Neural cell (in vitro differentiated cells): ENCODE measurements around the gene SIX1. TPM values are rescaled to one million over a fixed set of nuclear protein-coding genes. Genes with fewer than 3 reads are reported as not detected.

Experiments
- H2AFZ ChIP-seq: fragments of 200-600, 300-800 bp; sonication (generic), shearing (Covaris generic); 2 replicates; pipeline ENCODE4 v1.6.0; 2014; ENCODE audit warnings: low read depth, mild to moderate bottlenecking, antibody characterized with exemption, low read length, moderate library complexity
- H3F3A ChIP-seq: fragments of 200-600 bp; shearing (Covaris generic); 2 replicates; pipeline ENCODE4 v1.6.1; 2016; ENCODE audit warnings: mild to moderate bottlenecking, moderate library complexity, mixed read lengths, antibody characterized with exemption, low read length; ENCODE audit not compliant: insufficient read depth, poor library complexity, severe bottlenecking
- H3K27ac ChIP-seq: fragments of 200-600, 300-800 bp; sonication (generic), shearing (Covaris generic); 2 replicates; pipeline ENCODE4 v1.5.1; 2014; ENCODE audit warnings: mild to moderate bottlenecking, low read length, moderate library complexity
- H3K27me3 ChIP-seq: fragments of 300-800, 200-600 bp; sonication (generic), shearing (Covaris generic); 2 replicates; pipeline ENCODE4 v1.6.0; 2014; ENCODE audit warnings: mild to moderate bottlenecking, low read depth, low read length, moderate library complexity; ENCODE audit not compliant: insufficient read depth
- H3K36me3 ChIP-seq: fragments of 300-800, 200-600 bp; sonication (generic), shearing (Covaris generic); 2 replicates; pipeline ENCODE4 v1.5.1; 2014; ENCODE audit warnings: mild to moderate bottlenecking, antibody characterized with exemption, low read length, moderate library complexity; ENCODE audit not compliant: insufficient read depth
- H3K4me2 ChIP-seq: fragments of 300-800, 200-600 bp; sonication (generic), shearing (Covaris generic); 2 replicates; pipeline ENCODE4 v1.6.0; 2014; ENCODE audit warnings: mild to moderate bottlenecking, low read length
- H3K4me3 ChIP-seq: fragments of 300-800, 200-600 bp; sonication (generic), shearing (Covaris generic); 2 replicates; pipeline ENCODE4 v1.5.1; 2014; ENCODE audit warnings: mild to moderate bottlenecking, low read length, moderate library complexity
- H3K79me2 ChIP-seq: fragments of 200-600 bp; shearing (Covaris generic); replicated peaks from 2 replicates; pipeline ENCODE4 v1.6.0; 2014; ENCODE audit warnings: mild to moderate bottlenecking, low read length, moderate library complexity; ENCODE audit not compliant: insufficient read depth
- H3K9ac ChIP-seq: fragments of 300-800, 200-600 bp; sonication (generic), shearing (Covaris generic); 2 replicates; pipeline ENCODE4 v1.6.1; 2016; ENCODE audit warnings: mild to moderate bottlenecking, low read length, mixed read lengths
- H3K9me2 ChIP-seq: fragments of 200-600 bp; shearing (Covaris generic); 2 replicates; pipeline ENCODE4 v1.6.1; 2016; ENCODE audit warnings: mild to moderate bottlenecking, low read length, mixed read lengths; ENCODE audit not compliant: insufficient read depth
- H3K9me3 ChIP-seq: fragments of 200-600, 300-800 bp; sonication (generic), shearing (Covaris generic); 2 replicates; pipeline ENCODE4 v1.6.1; 2016; ENCODE audit warnings: mild to moderate bottlenecking, mixed run types, low read length, moderate library complexity, mixed read lengths
- H4K20me1 ChIP-seq: fragments of 200-600 bp; shearing (Covaris generic); 2 replicates; pipeline ENCODE4 v1.6.1; 2016; ENCODE audit warnings: mild to moderate bottlenecking, mixed run types; ENCODE audit not compliant: insufficient read depth
- CTCF ChIP-seq: fragments of 450-650 bp; IDR thresholded peaks from 2 replicates; pipeline ENCODE4 v1.5.1; 2014; ENCODE audit warnings: antibody characterized with exemption, mild to moderate bottlenecking, moderate library complexity; ENCODE audit not compliant: poor library complexity, severe bottlenecking
- EP300 ChIP-seq: fragments of 450-650 bp; conservative IDR thresholded peaks from 2 replicates; pipeline ENCODE4 v1.6.1; 2014; ENCODE audit warnings: antibody characterized with exemption, mild to moderate bottlenecking, moderate library complexity; ENCODE audit not compliant: poor library complexity, severe bottlenecking
- EZH2 ChIP-seq: fragments of 200-600, 300-800 bp; shearing (Covaris generic), sonication (generic); IDR thresholded peaks from 2 replicates; pipeline ENCODE4 v1.6.1; 2014; ENCODE audit warnings: antibody characterized with exemption, low read length, borderline replicate concordance, mild to moderate bottlenecking; ENCODE audit not compliant: insufficient read depth, poor library complexity, severe bottlenecking
- MXI1 ChIP-seq: fragments of 450-650 bp; conservative IDR thresholded peaks from 2 replicates; pipeline ENCODE4 v1.6.1; 2014; ENCODE audit warnings: antibody characterized with exemption, mild to moderate bottlenecking; ENCODE audit not compliant: poor library complexity, severe bottlenecking
- POLR2AphosphoS5 ChIP-seq: IDR thresholded peaks from 2 replicates; pipeline ENCODE4 v1.6.1; 2012
- RAD21 ChIP-seq: fragments of 450-650 bp; conservative IDR thresholded peaks from 2 replicates; pipeline ENCODE4 v1.6.1; 2014; ENCODE audit warnings: antibody characterized with exemption, mild to moderate bottlenecking, moderate library complexity
- SMC3 ChIP-seq: fragments of 450-650 bp; conservative IDR thresholded peaks from 2 replicates; pipeline ENCODE4 v1.6.1; 2014; ENCODE audit warnings: antibody characterized with exemption, mild to moderate bottlenecking, moderate library complexity; ENCODE audit not compliant: poor library complexity
- TAF1 ChIP-seq: IDR thresholded peaks from 2 replicates; pipeline ENCODE4 v1.6.1; 2012; ENCODE audit warnings: low read depth
- polyA plus RNA-seq: library from polyadenylated mRNA; depleted of rRNA; stranded (reverse); fragments of >200 nt; gene quantifications from 2 replicates; pipeline ENCODE4 v1.2.3, GENCODE V29; 2014
- TF ChIP-seq, protein P1 (sequence below): IDR thresholded peaks from 2 replicates; pipeline ENCODE4 v1.6.1; 2012; ENCODE audit warnings: borderline replicate concordance

SIX1 gene
- polyA plus RNA-seq, 1 donor from 2014 or later = not detected

DNA sequence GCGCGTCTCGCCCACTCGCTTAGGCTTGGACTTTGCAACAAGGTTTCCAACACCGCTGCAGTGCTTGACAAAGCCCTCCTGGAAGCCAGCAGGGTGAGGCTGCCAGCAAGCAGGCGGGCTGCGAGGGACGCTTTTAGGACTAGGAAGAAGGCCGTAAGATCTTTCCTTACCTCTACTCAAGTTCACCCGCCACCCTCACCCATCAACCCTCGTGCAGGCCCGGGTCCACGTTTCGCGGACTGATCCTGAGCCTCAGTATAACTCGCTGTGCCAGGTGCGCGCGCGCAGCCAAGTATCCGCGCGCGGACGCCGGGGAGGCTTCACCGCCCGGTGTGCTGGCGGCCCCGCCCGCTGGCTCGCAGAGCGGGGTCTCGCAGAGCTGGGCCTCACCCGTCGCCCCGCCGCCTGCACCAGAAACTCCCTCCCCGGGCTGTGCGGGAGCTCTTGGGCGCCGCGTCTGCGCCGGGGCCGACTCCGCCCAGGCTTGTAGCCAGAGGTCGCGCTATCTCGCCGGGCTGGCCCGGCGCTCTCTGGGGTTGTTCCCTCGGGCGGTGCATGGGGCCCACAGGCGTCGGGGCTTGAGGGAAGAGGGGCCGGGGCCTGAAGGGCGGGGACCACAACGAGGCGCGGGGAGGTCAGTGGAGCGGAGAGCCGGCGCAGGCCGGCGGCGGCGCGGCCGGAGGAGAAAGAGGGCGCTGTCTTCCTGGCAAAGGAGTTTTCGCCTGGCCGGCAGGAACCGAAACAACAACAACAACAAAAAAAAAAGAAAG, 7.6 kb upstream of the SIX1 start:
- H3K27me3 ChIP-seq = peaks cover 87% of the 10 kb centered on the region
- no peaks in the 10 kb centered on the region for H3F3A ChIP-seq
- no peak overlapping the region for H3K27ac ChIP-seq
- H3K4me2 ChIP-seq = peak overlapping the region; percentile 62
- no peaks in the 10 kb centered on the region for H4K20me1 ChIP-seq
- H3K36me3 ChIP-seq = no peaks in the 10 kb centered on the region
- TF ChIP-seq CTCF (peak; percentile 43), SMC3 (peak; percentile 15), RAD21 (peak; percentile 39), TAF1 (no peak), EP300 (no peak), MXI1 (no peak), EZH2 (peak; percentile 37), POLR2AphosphoS5 (peak; percentile 16)
- TF ChIP-seq, protein P1, sequence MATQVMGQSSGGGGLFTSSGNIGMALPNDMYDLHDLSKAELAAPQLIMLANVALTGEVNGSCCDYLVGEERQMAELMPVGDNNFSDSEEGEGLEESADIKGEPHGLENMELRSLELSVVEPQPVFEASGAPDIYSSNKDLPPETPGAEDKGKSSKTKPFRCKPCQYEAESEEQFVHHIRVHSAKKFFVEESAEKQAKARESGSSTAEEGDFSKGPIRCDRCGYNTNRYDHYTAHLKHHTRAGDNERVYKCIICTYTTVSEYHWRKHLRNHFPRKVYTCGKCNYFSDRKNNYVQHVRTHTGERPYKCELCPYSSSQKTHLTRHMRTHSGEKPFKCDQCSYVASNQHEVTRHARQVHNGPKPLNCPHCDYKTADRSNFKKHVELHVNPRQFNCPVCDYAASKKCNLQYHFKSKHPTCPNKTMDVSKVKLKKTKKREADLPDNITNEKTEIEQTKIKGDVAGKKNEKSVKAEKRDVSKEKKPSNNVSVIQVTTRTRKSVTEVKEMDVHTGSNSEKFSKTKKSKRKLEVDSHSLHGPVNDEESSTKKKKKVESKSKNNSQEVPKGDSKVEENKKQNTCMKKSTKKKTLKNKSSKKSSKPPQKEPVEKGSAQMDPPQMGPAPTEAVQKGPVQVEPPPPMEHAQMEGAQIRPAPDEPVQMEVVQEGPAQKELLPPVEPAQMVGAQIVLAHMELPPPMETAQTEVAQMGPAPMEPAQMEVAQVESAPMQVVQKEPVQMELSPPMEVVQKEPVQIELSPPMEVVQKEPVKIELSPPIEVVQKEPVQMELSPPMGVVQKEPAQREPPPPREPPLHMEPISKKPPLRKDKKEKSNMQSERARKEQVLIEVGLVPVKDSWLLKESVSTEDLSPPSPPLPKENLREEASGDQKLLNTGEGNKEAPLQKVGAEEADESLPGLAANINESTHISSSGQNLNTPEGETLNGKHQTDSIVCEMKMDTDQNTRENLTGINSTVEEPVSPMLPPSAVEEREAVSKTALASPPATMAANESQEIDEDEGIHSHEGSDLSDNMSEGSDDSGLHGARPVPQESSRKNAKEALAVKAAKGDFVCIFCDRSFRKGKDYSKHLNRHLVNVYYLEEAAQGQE = no peak
- no peaks in the 10 kb centered on the region for H3K9me2 ChIP-seq
- H3K9ac ChIP-seq = no peak overlapping the region
- peak overlapping the region; percentile 68 for H3K4me3 ChIP-seq
- no peaks in the 10 kb centered on the region for H3K79me2 ChIP-seq
- H3K9me3 ChIP-seq = no peaks in the 10 kb centered on the region
- H2AFZ ChIP-seq = no peak overlapping the region

- Histone ChIP-seq H3K79me2 (no peaks in the 10 kb centered on the region), H3K27me3 (peaks cover 88% of the 10 kb centered on the region), H3F3A (no peaks in the 10 kb centered on the region), H3K9ac (no peak overlapping the region), H3K4me2 (no peak overlapping the region), H3K4me3 (peak overlapping the region; percentile 68), H3K36me3 (no peaks in the 10 kb centered on the region), H3K27ac (no peak overlapping the region), H2AFZ (no peak overlapping the region), H3K9me3 (no peaks in the 10 kb centered on the region), H4K20me1 (no peaks in the 10 kb centered on the region), H3K9me2 (no peaks in the 10 kb centered on the region)
- peak; percentile 67 for TF ChIP-seq EZH2
- TF ChIP-seq CTCF = no peak
- TF ChIP-seq MXI1 = no peak
- TF ChIP-seq POLR2AphosphoS5 = peak; percentile 16
Observed at GRCh38 chr14:60655898-60656685, 6.8 kb upstream of the SIX1 start.
